NOMO-1 treated with dmso at 0.1 percent for 144 hours (cell line): ENCODE data around the gene APC.

Experiments
- DNase-seq: peaks from one replicate; lab custom pipeline; 2025; ENCODE audit not compliant: unreplicated experiment; lab: John Stamatoyannopoulos, UW

Gene APC

GRCh38 chr5:112776301-112776856, 38.7 kb downstream of the APC start:
- DNase-seq = no peak

DNA sequence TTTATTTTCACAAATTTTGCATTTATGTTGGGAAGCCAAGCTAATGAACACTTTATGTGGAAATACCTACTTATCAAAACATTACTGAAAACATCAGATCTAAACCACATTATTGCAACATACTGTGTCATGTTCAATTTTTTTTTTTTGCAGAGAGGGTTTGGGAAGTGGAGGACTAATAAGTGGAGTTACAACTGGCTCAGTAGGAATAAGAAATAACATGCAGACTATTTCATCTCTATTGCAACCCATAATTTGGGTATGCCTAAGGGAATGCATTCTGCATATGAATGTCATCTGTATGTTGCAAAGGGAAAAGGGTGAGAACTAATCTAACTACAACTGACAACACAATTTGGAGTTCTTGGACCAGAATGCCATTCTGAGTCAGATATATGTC, 41.8 kb downstream of the APC start:
- peak; percentile 20 for DNase-seq

- no peak for DNase-seq
Observed at GRCh38 chr5:112784726-112785125, 47.0 kb downstream of the APC start.

DNA sequence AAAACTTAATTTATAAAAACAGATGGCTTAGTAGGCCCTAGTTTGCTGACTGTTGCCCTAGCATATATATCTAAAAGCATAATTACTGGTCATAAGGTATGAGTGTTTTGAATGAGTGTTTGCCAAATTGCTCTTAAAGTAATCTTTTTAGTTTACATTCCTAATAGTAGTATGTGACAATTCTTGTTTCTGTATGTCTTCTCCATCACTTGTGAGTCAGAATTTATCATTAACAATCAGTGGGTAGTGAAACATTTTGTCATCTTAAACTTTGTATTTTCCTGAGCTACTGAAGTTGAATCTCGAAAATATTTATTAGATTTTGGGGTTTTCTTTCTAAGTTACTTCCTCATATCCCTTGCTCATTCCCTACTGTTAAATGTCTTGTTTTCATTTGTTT, 49.6 kb downstream of the APC start:
- DNase-seq = no peak

DNA sequence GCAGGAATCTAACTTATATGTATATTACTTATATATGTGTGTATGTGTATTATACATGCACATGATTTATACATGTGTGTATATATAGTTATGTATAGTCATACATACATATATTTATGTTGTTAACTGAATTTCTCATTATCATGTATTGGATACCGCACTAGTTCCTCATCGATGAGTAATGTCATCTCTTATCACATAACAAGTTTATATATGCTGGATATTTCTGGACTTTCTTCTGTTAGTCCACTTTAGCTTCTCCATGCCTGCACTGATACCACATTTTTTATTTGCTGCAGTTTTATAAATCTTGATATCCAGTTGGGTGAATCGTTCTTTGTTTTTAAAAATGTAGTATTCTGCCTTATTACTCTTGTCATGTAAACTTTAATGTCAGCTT, 50.2 kb downstream of the APC start:
- no peak for DNase-seq

- no peak for DNase-seq
Observed at GRCh38 chr5:112793201-112793600, 55.5 kb downstream of the APC start.

- DNase-seq = no peak
Observed at GRCh38 chr5:112794410-112794809, 56.7 kb downstream of the APC start.

DNA sequence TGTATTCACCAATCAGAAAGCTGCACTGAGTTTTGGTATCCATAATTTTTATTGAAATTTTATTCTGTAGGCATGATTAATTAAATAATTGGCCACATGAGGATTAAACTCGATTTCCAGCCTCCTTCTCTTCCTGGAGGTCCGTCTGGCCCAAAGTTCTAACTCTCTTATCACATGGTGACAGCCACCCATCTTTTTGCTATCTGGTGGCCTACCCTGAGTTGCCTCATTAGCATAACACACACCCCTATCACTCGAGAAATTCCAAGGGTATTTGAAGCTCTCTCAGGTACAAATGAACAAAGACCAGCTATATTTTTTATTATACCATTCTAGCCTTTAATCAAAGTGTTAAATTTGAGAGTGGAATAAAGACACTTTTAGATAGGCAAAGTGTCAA, 57.7 kb downstream of the APC start:
- no peak for DNase-seq

GRCh38 chr5:112795944-112796678, 58.4 kb downstream of the APC start:
- DNase-seq = peak; percentile 33

- DNase-seq = no peak
Observed at GRCh38 chr5:112799661-112800060, 62.0 kb downstream of the APC start.

DNA sequence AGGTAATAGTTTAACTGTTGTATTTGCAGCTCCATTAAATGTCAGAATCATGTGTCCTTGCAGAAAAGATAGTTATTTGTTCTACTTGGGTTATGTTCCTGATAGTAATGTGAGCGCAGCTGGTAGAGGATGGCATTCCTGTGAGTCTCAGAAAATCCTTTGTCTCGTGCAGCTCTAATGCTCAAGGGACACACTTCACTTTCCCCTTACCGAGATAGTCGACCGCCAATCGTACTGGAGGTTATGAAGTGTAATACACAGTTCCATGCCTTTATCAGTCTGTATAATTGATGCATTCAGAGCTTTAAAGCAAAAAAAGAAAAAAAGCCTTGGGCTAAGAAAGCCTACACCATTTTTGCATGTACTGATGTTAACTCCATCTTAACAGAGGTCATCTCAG, 63.2 kb downstream of the APC start:
- DNase-seq = no peak

DNA sequence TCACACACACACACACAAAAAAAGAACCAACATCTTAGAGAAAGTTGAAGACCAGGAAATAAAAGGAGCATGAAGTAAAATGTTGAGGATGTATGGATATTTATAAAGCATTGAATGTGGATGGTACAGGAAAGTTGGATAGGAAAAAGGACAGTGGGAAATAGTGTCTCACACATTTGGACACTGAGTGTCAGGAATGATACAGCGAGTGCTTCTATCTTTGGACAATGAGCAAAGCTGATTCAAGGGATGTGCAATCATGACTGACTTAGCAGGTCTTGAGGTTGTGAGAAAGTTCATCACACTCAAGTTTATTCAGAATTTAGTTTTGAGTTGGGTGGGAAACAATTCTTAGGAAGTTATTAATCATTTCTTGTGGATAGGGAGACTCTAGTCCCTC, 73.3 kb downstream of the APC start:
- no peak for DNase-seq

- DNase-seq = no peak
Observed at GRCh38 chr5:112812549-112812948, 74.9 kb downstream of the APC start.

- DNase-seq = no peak
Observed at GRCh38 chr5:112820246-112820645, 82.6 kb downstream of the APC start.

- DNase-seq = no peak
Observed at GRCh38 chr5:112822456-112822855, 84.8 kb downstream of the APC start.

- no peak for DNase-seq
Observed at GRCh38 chr5:112823181-112823580, 85.5 kb downstream of the APC start.

GRCh38 chr5:112823656-112824055, 86.0 kb downstream of the APC start:
- no peak for DNase-seq

DNA sequence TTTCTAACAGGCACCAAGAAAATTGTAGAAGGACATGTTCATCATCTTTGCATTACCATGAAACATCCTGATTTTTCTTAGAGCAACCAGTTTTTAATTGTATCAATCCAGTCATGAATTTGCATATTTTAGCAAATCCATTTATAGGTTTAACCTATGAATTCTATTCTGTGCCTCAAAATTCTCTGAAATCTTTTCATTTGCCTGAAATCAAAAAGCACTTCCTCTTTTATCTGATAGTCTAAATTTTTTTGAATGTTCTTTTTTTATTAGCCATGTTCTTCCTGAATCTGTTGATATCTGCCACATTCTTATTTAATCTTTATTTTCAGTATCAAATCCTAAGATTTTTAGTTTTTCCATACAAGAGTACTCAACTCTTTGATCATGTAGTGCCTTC, 86.5 kb downstream of the APC start:
- no peak for DNase-seq

DNA sequence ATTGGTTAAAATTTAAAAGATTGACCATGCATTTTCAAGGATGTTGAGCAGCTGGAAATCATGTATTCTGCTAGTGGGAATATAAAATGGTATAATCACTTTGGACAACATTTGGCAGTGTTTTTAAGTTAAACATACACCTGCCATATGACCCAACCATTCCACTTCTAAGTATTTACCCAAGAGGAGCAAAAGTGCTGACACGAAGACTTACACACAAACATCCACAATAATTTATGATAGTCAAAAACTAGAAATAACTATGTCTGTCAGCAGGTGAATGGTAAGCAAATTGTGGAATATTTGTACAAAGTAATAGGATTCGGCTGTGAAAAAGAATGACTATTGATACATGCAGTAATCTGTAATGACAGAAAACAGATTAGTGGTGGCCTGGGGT, 92.7 kb downstream of the APC start:
- no peak for DNase-seq

DNA sequence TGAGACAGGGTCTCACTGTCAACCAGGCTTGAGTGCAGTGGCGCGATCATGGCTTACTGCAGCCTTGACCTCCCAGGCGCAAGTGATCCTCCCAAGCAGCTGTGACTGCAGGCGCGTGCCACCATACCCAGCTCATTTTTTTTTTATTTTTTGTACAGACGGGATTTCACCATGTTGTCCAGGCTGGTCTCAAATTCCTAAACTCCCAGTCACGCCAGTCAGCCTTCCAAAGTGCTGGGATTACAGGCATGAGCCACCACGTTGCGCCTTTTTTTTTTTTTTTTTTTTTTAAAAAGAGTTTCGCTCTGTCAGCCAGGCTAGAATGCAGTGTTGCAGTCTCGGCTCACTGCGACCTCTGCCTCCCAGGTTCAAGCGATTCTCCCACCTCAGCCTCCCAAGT, 96.3 kb downstream of the APC start:
- DNase-seq = no peak

GRCh38 chr5:112844489-112844888, 106.8 kb downstream of the APC start:
- no peak for DNase-seq

GRCh38 chr5:112846556-112846955, 108.9 kb downstream of the APC start:
- no peak for DNase-seq

DNA sequence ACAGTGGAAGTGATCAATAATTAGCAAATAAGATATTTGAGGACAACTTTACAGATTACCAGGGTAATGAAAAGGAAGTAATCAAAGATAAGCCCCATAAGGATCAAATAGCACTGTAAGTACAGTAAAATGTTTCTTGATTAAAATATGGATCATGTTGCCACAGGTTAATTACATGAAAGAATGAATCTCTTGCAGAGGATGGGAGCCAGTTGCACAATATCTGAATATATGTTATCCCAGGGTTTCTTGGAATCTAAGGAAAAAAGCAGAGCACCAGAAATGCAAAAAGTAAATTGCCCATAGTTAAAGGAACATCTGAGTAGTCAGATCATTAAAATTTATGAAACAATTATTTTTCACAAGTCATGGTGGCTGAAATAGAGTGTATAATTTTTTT, 109.6 kb downstream of the APC start:
- DNase-seq = no peak
